Mesenteric fat pad (tissue), 1 donor: ENCODE data around the gene PLXNB3. TPM values are rescaled to one million over a fixed set of nuclear protein-coding genes. Genes with fewer than 3 reads are reported as not detected.

Experiments used
- DNase-seq: peaks from one replicate; pipeline ENCODE4 v3.0.0-alpha.2; 2020; ENCODE audit warnings: low spot score
- total RNA-seq: library from RNA; stranded (reverse); fragmentation: NEBNext Ultra II Directional; extraction: Animal tissue kit (Norgen Biotek cat#: 25700); gene quantifications from one replicate; pipeline ENCODE4 v1.2.1, GENCODE V29; 2021
- donor health status: DM: yes; HTN: yes; CAD: no.

PLXNB3 gene
- total RNA-seq, 1 donor from 2014 or later = 10.2 TPM

- no peak for DNase-seq
Measured at GRCh38 chrX:153772316-153773217, 8.5 kb downstream of the PLXNB3 start.

DNA sequence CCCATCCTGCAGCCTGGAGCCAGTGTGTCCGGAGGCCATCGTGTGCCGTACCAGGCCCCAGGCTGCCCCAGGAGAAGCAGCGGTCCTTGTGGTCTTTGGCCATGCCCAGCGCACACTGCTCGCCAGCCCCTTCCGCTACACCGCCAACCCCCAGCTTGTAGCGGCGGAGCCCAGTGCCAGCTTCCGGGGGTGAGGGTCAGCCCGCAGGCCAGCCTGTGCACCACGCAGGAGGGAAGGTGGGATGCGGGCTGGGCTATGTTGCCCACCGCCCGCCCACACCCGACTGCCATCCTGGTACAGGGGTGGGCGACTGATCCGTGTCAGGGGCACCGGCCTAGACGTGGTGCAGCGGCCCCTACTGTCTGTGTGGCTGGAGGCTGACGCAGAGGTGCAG is 9.2 kb downstream of the PLXNB3 start:
- no peak for DNase-seq

DNA sequence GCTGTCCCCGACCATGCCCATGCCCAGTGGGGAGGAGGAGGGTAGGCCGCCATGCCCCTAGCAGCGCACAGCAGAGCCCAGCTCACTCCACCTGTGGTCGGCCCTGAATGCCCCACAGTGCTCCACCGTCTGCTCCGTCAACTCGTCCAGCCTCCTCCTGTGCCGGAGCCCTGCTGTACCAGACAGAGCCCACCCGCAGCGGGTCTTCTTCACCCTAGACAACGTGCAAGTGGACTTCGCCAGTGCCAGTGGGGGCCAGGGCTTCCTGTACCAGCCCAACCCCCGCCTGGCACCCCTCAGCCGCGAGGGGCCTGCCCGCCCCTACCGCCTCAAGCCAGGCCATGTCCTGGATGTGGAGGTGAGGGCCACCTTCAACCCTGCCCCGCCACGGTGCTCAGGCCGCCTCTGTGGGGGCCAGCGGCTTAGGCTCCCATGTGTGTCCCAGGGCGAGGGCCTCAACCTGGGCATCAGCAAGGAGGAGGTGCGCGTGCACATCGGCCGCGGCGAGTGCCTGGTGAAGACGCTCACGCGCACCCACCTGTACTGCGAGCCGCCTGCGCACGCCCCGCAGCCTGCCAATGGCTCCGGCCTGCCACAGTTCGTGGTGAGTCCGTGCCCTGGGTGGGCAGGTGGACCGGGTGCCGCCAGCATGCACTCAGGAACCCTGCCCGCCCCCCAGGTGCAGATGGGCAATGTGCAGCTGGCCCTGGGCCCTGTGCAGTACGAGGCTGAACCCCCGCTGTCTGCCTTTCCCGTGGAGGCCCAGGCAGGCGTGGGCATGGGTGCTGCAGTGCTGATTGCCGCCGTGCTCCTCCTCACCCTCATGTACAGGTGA is 9.9 kb downstream of the PLXNB3 start:
- DNase-seq = no peak

- DNase-seq = no peak
Measured at GRCh38 chrX:153774576-153775292, 10.7 kb downstream of the PLXNB3 start.

GRCh38 chrX:153775293-153776119 is 11.5 kb downstream of the PLXNB3 start:
- DNase-seq = no peak

GRCh38 chrX:153776120-153776599 is 12.1 kb downstream of the PLXNB3 start:
- DNase-seq = no peak

DNA sequence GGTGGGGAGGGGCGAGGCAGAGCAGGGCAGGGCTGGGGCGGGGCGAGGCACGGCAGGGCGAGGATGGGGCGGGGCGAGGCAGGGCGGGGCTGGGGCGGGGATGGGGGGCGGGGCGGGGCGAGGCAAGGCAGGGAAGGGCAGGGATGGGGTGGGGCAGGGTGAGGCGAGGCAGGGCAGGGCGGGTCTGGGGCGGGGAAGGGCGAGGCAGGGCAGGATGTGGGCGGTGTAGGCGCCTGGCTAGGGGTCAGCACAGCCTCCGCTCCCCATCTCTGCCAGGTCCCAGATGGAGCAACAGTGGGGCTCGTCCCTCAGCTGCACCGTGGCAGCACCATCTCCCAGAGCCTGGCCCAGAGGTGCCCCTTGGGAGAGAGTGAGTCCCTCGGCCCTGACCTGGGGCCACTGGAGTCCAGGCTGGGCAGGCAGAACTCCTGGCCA is 12.6 kb downstream of the PLXNB3 start:
- no peak for DNase-seq

- DNase-seq = no peak
Measured at GRCh38 chrX:153777261-153778090, 13.4 kb downstream of the PLXNB3 start.

DNA sequence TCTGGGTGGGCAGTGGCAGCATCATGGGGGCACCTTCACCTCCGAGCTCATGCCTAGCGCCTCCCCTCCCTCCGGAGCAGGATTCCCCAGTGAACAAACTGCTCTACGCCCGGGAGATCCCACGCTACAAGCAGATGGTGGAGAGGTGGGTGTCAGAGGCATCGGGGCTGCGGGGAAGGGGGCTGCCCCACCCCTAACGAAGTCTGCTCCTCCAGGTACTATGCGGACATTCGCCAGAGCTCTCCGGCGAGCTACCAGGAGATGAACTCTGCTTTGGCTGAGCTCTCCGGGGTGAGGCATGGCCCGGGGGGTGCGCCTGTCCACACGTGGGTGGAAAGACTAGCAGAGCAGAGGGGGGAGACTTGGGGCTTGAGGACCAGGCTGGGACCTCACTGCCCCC is 14.1 kb downstream of the PLXNB3 start:
- DNase-seq = no peak

- DNase-seq = no peak
Measured at GRCh38 chrX:153778684-153779101, 14.6 kb downstream of the PLXNB3 start.

DNA sequence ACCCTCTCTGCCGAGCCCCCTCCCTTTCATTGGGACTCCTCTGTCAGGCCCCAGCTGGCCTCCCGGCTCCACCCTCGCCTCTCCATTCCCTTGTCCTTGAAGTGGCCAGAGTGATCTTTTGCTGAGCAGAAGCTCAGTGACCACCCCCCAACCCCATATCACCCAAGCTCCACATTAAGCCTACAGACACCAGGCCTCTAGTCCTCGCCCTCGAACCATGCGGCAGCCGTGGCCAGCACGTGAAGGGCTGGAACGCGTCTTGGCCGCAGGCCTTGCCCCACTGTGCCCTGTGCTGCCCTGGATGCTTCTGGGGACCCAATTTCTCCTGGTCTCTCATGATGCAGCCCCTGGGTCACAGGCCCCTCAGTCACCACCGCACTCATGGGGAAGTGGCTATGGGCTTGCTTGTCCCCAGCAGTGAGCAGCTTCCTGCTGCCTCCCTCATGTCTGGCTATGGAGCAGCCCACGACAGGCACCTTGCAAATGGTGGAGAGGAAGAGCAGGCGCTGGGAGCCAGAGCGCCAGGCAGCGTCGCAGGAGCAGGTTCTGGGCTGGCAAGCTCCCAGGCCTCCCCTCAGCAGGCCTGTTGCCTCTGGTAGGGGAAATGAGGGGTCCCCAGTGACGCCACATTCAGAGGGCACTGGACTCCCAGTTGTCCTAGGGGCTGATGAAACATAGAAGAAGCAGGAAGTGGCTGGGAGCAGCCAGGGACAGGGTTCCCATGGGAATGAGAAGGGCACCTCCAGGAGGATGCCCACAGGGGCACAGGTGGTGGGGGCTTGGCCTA is 16.0 kb downstream of the PLXNB3 start:
- no peak for DNase-seq

DNA sequence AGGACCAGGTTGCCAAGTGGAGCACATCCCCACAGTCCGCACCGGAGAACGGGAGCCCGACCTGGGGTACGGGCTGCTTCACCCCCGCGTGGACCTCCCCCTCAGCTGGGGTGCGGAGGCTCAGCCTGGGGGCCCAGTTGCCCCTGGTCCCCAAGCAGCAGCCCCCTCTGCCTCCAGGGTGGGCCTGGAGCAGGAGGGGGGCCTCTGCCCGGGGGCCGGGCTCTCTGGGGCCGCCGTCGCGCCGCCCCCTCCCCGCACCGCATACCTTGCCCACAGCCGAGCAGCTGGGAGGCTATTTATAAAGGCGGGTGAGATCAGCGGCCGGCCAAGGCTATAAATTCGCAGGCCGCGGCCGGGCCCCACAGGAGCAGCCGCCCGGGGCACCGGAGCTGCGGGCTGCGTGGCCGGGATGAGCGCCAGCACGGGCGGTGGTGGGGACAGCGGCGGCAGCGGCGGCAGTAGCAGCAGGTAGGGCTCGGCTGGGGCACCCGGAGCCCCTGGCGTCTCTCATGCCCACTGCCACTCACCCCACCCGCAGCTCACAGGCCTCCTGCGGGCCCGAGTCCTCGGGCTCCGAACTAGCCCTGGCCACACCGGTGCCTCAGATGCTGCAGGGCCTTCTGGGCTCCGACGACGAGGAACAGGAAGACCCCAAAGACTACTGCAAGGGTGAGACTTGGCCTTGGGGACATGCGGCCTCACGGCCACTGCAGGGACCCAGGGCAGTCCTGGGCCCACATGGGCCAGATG is 16.8 kb downstream of the PLXNB3 start, which contains the start of gene SRPK3:
SRPK3 (plus strand) TSS at position 364 of the 750 bp plus-strand sequence; CDS start at position 410, 46 bp downstream.
- no peak for DNase-seq

DNA sequence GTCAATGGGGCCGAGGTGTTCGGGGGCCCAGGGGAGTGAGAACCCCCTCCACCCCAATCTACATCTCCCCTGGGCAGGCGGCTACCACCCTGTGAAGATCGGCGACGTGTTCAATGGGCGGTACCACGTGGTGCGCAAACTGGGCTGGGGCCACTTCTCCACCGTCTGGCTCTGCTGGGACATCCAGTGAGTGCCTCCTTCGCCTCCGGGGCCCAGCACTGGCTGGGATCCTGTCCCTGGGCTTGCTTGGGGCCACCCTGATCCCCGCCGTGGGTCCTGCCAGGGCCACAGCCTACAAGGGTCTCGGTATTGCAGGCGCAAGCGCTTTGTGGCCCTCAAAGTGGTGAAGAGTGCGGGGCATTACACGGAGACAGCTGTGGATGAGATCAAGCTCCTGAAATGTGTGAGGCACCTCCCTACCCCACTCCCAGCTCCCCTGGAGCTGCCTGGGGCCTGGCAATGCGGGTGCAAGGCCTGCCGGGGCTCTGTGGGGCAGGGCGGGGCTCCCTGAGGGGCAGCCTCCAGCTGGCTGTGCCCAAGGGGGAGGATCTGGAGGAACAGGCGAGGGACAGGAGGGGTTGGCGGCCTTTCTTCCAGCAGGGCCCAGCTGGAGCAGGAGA is 17.5 kb downstream of the PLXNB3 start:
- no peak for DNase-seq

- DNase-seq = no peak
Measured at GRCh38 chrX:153782313-153782712, 18.3 kb downstream of the PLXNB3 start.

DNA sequence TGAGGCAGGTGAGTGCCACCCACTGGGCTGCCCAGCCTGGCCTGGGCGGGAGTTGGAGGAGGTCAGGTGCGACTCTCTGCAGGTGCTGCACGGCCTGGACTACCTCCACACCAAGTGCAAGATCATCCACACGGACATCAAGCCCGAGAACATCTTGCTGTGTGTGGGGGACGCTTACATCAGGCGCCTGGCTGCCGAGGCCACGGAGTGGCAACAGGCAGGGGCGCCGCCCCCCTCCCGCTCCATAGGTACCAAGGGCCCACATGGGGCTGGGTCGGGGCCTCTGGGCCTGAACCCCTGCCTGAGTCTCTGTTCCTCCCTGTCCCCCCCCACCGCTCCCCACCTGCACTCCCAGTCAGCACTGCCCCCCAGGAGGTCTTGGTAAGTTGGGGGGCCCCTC is 18.8 kb downstream of the PLXNB3 start:
- DNase-seq = no peak

DNA sequence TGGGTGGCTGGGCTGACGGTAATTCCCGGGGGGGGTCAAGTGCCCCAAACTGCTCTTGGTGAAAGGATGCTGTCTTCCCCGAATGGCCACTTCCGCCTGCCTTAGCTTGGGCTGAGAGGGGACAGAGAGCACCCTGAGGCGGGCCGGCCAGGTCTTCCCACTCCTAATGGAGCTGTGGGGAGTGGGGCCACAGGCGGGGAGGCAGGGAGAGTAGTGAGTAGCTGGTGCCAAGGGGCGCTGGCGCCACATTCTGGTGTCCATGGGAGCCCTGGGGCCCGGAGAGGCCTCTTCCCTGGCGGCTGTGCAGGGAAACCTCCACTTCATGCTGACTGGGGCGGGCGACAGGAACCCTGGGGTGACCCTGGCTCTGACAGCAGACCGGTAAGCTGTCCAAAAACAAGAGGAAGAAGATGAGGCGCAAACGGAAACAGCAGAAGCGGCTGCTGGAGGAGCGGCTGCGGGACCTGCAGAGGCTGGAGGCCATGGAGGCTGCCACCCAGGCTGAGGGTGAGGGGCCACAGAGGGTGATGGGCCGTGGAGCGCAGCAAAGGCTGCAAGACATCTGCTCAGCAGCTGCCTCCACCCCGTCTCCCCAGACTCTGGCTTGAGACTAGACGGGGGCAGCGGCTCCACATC is 19.4 kb downstream of the PLXNB3 start:
- no peak for DNase-seq
